ENCODE results near the gene TULP3.

TULP3 gene

DNA sequence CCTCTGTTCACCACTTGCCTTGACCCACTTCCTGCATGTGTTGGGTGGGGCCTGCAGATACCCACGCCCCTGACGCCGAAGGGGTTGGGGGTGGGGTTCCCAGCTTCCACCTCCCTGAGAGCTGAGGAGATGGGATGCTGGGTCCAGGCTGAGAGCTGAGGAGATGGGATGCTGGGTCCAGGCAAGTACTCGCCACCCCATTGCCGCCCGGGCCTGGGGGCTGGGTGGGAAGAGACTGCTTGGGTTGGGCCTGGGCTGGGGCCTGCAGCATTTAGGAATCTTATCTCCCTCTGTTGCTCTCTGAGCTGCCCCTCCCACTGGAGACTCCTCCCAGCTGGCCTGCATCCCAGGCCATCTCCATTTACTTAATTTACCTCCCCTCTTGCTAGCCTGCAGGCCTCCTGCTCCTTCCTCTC, 85.9 kb downstream of the TULP3 start:
- DNase-seq = no peak

GRCh38 chr12:2977776-2978175, 87.1 kb downstream of the TULP3 start:
- DNase-seq = no peak

- DNase-seq = no peak
Observed at GRCh38 chr12:2979806-2980205, 89.1 kb downstream of the TULP3 start.

- DNase-seq = no peak
Observed at GRCh38 chr12:2980630-2981029, 89.9 kb downstream of the TULP3 start.

DNA sequence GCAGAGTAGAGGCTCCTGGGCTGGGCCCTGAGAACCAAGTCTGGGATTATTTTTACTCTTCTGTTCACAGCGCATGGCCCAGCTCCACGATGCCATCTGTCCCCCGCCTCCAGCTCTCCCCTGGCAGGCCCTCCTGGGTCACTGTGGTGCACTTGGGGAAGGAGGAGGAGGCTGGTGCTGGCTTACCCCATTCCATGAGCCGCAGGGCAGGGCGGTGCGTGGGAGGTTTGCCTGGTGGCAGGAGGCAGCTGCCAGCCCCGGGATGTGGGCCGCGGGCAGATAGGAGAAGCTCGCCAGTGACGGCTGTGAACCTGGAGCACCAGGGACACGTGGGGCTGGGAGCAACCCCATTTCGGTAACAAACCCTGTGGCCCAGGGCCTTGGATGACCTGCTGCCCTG, 91.7 kb downstream of the TULP3 start:
- DNase-seq = no peak

- no peak for DNase-seq
Observed at GRCh38 chr12:2984249-2984648, 93.6 kb downstream of the TULP3 start.

- DNase-seq = no peak
Observed at GRCh38 chr12:2984698-2985097, 94.0 kb downstream of the TULP3 start.

GRCh38 chr12:2986876-2987275, 96.2 kb downstream of the TULP3 start:
- no peak for DNase-seq

GRCh38 chr12:2988494-2988893, 97.8 kb downstream of the TULP3 start:
- DNase-seq = no peak
